ENCODE data around the gene TAF15.

Gene TAF15

DNA sequence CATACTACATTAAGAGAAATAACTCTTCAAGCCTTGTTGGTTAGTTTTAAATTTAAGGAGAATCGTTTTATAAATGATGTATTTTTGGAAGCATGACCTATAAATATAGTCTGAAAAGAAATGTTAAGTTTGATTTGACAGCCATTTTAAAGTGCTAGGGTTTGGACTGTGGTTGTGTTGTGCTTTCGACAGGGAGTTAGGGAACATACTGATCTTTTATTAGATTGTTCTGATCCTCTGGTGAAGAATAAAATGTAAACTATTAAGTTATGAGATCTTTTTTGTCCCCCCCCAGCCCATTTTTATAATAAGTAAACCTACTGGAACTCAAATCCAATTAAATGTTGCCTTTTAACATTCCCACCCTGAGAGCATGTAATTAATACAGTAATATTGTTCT lies 12.0 kb downstream of the TAF15 start:
- DNase-seq, result no peak

DNA sequence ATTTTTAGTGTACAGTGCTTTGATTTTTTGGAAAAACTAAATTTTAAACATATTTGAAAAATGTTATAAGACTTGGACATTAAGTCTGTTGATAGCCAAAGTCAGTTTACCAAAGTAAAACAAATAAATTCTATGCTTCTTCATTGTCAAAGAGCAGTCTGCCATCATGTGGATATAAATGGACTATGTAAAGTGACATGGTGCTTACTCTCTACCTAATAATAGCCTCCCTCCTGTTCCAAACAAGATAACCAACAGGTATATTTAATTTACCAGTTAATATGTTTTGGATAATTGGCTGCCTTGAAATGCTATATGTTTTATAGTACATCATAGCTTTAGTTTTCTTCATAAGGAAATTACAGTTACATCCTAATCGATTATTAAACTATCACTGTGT lies 15.9 kb downstream of the TAF15 start:
- no peak for DNase-seq

DNA sequence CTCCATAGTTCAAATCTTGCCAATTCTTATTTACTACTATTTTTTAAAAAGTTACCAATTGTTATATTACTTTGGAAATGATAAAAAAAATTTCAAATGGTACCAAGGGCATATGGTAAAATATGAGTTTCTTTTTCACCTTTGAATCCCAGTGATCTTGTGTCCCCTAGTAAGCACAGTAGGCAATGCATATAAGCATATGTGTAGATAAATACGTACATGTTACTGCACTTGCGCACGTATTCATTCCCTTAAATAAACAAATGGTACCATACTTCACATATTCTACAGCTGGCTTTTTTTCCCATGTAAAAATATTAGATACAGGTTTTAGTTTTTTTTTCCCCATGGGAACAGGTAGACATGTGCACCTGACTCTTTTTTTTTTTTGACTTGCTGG lies 31.8 kb downstream of the TAF15 start:
- DNase-seq, result no peak

DNA sequence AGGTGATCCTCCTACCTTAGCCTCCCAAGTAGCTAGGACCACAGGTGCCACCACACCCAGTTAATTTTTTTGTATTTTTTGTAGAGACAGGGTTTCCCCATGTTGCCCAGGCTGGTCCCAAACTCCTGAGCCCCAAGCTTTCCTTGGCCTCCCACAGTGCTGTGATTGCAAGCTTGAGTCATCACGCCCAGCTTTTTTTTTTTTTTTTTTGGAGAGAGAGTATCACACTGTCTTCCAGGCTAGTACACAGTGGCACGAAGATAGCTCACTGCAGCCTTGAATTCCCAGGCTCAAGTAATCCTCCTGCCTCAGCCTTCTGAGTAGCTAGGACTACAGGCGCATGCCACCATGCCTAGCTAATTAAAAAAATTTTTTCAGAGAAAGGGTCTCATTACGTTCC lies 32.2 kb downstream of the TAF15 start:
- no peak for DNase-seq

DNA sequence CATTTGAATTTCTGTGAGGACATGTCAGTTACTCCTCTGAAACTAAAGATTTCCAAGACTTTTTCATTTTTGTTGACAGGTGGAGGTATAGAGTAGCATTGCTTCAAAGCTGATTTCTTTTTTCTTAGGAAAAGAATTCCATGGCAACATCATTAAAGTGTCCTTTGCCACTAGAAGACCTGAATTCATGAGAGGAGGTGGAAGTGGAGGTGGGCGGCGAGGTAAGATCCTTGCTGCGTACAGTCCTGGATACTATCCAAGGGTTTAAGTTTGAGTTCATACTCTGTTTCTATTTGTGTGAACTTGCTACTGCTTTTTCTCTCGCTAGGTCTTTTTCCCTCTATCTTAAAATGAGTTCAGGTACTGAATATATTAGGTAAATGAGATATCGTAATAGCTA lies 33.0 kb downstream of the TAF15 start:
- no peak for DNase-seq

DNA sequence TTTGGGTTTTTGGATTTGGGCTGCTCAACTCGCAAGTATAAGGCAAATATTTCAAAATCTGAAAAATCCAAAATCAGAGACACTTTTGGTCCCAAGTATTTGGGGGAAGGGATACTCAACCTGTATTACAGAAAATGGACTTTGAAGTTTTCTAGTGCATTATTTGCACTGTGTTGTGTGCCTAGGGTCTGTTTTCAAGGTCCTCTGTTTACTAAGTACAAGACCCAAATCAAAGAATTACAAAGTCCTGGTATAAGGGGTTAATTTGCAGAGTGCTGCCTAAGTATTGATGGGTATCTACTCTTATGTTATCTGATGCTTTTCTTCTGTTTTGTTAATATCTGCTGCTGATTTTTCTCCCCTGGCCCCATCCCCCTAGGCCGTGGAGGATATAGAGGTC lies 34.4 kb downstream of the TAF15 start:
- no peak for DNase-seq

DNA sequence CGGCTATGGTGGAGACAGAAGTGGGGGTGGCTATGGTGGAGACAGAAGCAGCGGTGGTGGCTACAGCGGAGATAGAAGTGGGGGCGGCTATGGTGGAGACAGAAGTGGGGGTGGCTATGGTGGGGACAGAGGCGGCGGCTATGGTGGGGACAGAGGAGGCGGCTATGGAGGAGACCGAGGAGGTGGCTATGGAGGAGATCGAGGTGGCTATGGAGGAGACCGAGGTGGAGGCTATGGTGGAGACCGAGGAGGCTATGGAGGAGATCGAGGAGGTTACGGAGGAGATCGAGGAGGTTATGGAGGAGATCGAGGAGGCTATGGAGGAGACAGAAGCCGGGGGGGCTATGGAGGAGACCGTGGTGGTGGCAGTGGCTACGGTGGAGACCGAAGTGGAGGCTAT lies 35.3 kb downstream of the TAF15 start:
- no peak for DNase-seq

DNA sequence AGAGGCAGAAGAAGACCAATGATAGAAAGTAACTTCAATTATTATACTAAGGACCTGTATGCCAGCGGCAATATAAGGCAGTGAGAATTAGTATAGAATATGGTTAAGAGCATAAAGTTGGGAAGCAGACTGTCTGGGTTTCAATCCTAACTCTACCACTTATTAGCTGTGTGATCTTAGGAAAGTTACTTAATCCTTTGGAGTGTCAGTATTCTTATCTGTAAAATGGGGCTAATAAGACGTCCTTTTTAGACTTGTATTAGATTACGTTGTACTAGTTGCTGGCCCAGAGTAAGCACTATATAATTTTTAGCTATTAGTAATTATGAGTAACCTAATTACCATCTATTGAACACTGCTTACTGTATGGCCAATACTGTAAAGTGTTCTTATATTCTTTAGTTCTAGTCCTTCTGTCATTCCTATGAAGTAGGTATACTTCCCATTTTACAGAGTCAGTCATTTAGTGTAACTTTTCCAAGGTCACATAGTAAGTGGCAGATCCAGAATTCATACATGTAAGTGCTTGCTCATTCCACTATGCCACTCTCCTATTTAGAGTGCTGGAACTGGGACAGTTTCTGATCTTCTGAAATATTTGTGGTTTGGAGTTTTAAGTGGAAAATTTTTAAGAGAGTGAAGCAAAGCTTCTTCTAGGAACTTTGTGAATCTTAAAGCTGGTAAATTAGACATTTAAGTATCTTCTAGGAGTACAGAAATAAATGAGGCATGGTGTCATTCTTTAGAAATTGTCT lies 36.9 kb downstream of the TAF15 start:
- DNase-seq, result no peak

DNA sequence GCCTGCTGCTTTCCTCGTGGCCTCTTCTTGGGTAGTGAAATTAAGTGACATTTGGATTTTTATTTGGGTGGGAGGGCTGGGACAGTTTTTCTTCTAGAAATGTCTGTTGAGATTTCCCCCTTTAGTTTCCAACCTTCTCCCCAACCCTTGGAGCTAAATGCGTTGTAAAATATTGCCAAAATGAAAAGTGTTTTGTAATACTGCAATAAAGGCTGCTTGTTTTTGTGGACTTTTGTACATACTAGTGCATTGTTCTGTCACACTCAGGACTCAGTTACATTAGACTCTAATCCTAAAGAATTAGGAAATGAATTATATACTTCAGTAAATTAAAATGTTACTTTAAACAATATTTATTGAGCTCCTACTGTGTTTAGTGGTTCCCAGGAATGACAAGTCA lies 37.7 kb downstream of the TAF15 start:
- no peak for DNase-seq

DNA sequence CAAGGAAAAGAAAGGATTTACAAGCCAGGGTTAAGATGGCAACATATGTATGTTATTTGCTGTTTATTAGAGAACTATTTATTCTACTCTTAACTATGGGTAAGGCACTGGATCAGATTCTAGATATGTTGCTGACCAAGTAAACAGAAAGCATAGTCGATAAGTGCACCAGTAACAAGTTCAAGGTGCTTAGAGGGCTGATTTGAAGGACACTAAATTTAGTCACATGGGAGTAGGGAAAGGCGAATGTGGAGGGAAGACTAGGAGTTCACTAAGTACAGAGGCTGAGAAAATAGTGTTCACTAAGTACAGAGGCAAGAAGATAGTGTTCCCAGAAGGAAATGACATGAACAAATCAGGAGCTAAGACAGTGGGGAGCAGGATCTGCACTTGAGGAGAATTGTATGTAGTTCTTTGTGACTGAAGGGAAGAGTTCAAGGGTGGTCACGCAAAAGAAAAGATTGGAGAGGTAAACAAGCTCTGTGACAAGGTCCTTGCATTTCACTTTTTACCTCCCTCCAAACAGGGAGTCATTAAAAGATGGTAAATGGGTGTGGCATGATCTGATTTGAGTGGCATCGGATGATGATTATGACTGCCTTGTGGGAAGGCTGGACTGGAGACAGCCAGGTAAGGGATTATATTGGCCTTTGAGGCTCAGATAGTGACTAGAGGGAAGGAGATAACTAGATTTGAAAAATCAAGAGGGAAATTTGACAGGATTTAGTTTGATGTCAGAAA lies 38.5 kb downstream of the TAF15 start:
- DNase-seq, result no peak

DNA sequence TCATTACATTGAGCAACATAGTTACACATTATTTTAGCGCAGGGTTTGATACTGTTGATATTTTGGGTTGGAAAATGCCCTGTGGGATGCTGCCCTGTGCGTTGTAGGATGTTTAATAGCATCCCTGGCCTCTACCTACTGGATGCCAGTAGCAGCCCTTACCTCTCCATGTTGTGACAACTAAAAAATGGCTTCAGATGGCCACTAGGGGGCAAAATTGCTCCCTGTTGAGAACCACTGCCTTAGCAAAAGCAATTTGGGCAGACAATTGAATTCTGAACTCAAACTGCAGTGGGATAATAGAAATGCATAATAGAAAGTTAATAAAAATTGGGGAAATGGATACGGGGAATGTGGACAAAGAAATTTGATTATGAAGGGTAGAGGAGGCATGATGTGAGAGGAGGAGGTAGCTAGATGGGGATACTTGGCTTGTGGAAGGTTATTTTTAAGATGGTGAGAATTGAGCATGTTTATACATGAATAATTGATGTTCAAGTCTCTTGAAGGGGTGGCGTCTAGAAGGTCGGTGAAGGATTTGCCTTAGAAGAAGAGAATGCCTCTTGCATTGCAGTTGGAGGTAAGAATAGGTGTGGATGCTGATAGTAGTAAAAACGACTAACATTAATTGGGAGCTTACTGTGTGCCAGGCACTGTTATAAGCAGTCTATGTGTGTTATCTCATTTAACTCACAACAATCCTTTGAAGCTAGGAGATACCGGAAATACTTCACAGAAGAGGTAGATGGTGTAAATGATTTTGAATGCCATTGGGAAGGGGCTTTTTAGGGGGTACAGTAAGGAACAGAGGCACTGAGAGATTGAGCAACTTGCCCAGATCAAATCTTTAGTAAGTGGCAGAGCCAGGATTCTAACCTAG lies 40.4 kb downstream of the TAF15 start:
- DNase-seq, result no peak

DNA sequence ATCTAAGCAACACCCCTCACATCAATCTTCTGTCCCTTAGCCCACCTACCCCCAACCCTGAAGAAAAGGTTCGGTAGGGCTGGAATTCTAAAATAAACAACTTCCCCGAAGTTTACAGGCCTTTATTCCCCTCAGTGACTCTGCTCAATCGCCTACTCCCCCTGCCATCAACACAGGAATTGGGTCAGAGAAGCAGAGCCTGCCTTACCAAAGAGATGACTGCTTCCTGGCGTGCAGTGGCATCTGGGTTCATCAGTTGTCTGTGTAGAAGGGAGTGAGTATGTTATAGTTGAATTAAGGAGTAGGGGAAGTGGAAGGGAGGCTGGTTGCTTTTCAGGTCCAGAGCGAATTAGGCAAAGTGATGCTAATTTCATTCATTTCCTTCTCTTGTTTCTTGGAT lies 46.7 kb downstream of the TAF15 start:
- DNase-seq, result no peak

DNA sequence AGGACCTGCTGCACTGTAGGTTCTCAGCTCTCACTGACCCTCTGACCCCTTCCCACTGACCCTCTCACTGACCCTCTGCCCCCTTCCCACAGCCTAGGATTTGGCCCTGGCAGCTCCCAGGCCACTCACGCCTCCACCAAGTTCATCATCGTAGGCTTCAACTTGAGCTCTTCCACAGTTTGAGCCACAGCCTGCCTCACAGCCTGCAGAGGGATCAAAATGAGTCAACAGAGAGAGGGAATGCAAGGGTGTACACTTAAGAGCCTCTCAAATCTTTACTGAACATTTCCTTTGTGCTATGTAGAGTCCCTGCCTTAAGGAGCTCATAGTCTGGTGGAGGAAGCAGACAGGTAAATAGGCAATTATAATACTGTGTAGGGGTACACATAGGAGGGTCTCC lies 47.3 kb downstream of the TAF15 start:
- DNase-seq, result no peak

DNA sequence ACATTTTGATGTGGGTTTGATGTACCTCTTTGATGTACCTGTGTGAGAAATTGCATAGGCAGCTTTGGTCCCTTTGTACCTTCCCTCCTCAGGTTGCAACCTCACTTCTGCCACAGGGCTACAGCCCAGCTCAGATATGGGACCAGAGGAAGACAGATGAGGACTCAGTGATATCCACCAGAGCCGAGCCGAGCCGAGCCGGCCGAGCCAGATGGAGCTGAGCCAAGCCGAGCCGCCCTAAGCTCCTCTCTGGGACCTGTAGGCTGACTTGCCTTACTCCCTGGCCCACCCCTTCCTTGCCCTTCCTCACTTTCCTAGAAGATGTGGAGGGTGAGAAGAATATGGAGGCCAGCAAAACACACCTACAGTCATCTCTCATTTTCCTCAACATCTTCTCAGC lies 55.6 kb downstream of the TAF15 start:
- no peak for DNase-seq

DNA sequence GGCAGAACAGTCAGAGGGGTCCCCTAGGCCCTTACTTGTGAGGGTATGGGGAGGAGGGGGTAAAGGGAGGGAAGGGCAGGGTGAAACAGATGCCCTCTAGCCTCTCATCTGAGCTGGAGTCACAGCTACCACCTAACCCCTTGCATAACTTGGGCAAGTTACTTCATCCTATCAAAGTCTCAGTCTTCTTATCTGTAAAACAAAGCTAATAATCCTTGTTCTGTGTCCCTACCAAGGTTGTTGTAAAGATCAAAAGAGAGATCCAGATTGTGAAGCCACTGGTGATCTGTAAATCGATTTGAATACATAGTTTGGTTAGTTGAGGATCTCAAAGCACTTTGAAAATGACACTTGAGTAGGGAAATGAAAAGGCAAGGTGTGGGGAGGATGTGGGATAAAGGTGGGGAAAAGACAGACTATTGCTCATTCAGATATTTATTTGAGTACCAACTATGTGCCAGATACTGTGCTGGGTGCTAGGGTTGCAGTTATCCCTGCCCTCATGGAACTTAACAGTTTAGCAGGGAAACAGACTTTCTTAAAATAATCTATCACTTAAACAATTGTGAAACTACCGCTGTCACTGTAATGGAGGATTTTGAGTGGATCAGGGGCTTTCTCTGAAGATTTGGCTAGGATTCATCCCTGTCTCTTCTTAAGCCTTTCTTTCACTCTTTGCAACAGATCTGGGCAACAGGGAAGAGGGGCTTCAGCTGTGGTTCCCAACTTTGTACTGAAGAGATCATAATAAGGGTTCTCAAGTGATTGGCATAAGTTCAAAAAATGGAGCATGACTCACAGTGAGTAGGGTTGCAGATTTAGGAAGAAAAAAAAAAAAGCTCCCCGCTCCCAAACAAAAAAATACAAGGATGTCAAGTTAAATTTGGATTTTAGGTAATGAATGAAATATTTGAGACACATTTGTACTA lies 56.4 kb downstream of the TAF15 start:
- no peak for DNase-seq

DNA sequence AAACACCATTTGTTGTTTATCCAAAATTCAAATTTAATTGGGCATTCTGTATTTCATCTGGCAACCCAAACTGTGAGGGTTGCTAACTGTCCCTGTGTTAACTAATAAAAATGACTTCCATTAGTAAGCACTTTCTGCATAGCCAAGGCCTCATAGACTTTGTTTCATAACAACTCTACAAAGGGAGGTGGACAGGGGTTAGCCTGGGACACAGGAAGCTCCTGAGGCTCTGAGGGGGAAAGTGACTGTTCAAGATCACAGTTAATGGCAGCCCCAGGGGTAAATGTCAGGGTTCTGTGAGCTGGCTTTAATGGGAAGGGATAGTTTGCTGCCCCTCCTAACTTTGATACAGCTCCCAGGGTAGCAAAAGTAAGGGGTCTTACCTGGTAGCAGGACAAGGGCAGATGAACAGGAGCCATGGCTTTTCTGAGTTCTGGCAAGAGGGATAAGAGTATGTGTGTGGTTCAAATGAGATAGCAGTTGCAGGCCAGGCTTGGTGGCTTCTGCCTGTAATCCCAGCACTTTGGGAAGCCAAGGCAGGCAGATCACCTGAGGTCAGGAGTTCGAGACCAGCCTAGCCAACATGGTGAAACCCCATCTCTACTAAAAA lies 57.2 kb downstream of the TAF15 start:
- DNase-seq, result no peak

DNA sequence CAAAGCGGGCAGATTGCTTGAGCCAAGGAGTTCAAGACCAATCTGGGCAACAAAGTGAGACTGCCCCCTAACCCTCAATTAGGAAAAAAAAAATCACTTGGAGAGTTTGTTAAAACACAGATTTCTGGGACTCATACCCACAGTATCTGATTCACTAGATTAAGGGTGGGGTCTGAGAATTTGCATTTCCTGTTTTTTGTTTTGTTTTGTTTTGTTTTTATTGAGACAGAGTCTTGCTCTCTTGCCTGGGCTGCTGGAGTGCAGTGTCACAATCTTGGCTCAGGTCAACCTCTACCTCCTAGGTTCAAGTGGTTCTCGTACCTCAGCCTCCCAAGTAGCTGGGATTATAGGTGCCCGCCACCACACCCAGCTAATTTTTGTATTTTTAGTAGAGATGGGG lies 58.3 kb downstream of the TAF15 start:
- DNase-seq, result no peak

DNA sequence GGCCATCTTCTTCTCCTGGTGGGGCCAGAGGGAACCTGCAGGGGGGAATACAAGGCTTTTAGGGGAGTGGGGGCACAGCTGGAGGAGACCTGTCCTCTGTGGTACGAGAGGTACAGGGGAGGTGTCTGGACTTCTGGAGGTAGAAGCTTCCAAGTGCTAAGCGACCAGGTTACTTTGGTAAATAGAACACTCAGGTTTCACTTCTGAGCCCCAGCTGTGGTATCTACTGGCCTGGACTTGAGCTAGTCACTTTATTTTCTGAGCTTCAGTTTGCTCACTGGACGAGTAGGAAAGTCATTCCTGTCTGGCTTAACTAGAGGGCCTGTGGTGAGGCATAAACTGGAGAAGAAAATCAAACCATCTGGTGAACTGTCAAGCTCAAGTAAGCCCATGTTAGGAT lies 59.5 kb downstream of the TAF15 start, which contains the start of gene HEATR9:
Gene HEATR9, minus strand, starts transcription at position 155 of the 400 bp plus-strand sequence. Its CDS starts 149 bp downstream, at position 6.
- DNase-seq, result no peak

DNA sequence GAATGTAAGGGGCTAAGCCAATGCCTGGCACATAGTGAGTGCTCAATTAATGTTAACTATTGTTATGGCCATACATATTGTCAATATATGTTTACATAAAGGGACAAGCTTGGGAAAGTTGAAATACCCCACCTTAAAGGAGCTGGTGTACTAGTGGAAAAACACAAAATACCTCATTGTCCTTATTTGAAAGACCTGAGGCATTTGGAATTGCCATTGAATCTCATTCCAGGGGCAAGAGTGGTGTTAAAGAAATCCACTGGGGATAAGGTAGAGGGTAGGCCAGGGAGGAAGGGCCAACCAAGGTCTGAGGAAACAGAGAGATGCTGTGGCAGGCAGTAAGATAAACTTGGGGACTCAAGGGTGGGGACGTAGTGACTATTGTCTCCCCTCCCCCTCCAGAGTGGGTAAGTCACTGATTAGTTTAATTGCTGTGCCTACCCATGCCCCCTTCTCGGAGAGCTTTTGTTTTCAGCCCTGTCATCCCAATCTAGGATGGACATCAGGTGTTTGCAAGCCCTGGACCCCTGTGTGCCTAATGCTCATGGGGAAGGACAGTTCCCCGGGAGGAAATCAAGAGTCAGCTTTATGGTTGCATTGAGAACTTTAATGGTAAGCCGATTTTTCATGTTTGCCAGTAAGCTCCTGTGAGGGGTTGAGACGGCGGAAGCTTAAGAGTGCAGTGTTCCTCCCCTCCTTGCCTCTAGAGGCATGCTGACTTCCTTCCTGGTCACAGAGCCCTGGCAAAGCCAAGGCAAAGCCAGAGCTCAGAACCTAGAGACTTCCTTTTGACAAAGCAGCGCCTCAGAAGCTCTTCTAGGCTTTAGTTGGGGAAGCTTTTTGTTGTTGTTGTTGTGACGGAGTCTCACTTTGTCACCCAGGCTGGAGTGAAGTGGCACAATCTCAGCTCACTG lies 61.9 kb downstream of the TAF15 start:
- DNase-seq, result no peak

DNA sequence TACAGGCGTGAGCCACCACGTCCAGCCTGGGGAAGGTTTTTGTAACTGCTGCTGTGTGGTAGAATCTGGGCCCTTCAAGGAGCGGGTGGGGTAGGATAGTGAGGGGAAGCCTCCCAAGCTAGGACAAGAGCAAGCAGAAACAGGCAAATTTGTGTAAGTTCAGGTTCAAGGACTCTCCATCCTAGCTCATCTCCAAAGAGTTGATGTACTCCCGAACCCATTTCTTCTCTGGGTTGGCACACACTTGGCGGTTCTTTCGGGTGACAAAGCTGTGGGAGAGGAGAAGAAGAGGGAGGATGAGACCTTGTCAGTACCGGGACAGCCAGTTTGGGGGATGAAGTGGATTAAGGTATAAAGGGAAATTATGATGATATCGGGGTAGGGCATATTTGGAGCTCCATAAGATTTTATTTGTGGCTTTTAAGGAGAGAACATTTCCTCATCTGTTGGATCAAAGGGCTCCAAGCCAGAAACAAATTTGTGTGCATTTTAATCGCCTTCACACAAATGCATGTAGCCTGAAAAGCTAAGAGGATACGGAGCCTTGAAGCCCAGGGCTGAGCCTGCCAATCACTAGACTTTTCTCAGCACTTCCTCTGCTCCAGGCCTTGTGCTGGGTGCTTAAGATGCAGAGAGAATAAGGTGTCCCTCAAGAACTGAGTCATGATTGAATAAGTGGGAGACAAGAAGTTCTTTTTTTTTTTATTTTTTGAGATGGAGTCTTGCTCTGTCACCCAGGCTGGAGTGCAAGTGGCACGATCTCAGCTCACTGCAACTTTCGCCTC lies 63.1 kb downstream of the TAF15 start:
- no peak for DNase-seq

Data from SIG-M5 (cell line).